GM21390 (cell line): ENCODE results near the gene RESP18.

Source experiments
- ATAC-seq: cut with Tn5 transposase; IDR thresholded peaks from one replicate; pipeline ENCODE4 v1.9.1; 2021; ENCODE audit not compliant: unreplicated experiment

Gene RESP18

GRCh38 chr2:219278655-219279150, 53.8 kb downstream of the RESP18 start:
- no peak for ATAC-seq

- ATAC-seq: no peak
These were observed 54.6 kb downstream of the RESP18 start for GRCh38 chr2:219277703-219278654.
